DND-41 (cell line): ENCODE data around the gene PTPRG.

Source experiments
- ATAC-seq: fragments of 200-7000 bp; cut with Tn5 transposase; 3 replicates; pipeline ENCODE4 v1.9.1; 2021; ENCODE audit warnings: low read depth; ENCODE audit not compliant: insufficient read depth
- DNase-seq: peaks from one replicate; pipeline ENCODE4 v3.0.0-alpha.2; 2020
- H2AFZ ChIP-seq: 2 replicates; pipeline ENCODE4 v1.6.0; 2012; ENCODE audit warnings: low read depth, low read length
- H3K27ac ChIP-seq: 2 replicates; pipeline ENCODE4 v1.5.1; 2012; ENCODE audit warnings: low read length, inconsistent platforms
- H3K27me3 ChIP-seq: fragments of 200-600 bp; sonication (generic); 2 replicates; pipeline ENCODE4 v1.6.0; 2012; ENCODE audit warnings: low read length, mild to moderate bottlenecking, inconsistent platforms; ENCODE audit not compliant: insufficient read depth, poor library complexity
- H3K36me3 ChIP-seq: 2 replicates; pipeline ENCODE4 v1.5.1; 2012; ENCODE audit warnings: low read length, inconsistent platforms; ENCODE audit not compliant: insufficient read depth
- H3K4me1 ChIP-seq: 2 replicates; pipeline ENCODE4 v1.5.1; 2012; ENCODE audit warnings: mild to moderate bottlenecking, low read length; ENCODE audit not compliant: insufficient read depth
- H3K4me2 ChIP-seq: 2 replicates; pipeline ENCODE4 v1.6.0; 2012; ENCODE audit warnings: mild to moderate bottlenecking, moderate library complexity, low read length, inconsistent platforms; ENCODE audit not compliant: insufficient read depth
- H3K4me3 ChIP-seq, 2 experiments: fragments of 200-600 bp in 1 of 2; shearing (Covaris generic) in 1 of 2; 2 replicates each; pipeline ENCODE4 v1.5.1; 2012 to 2016; ENCODE audit warnings: inconsistent platforms in 2 of 2, low read length in 2 of 2, mild to moderate bottlenecking in 2 of 2, low read depth in 1 of 2, moderate library complexity in 1 of 2
- H3K79me2 ChIP-seq: 2 replicates; pipeline ENCODE4 v1.6.0; 2012; ENCODE audit warnings: low read length, inconsistent platforms; ENCODE audit not compliant: insufficient read depth
- H3K9ac ChIP-seq: 2 replicates; pipeline ENCODE4 v1.6.0; 2012; ENCODE audit warnings: low read depth, mild to moderate bottlenecking, inconsistent platforms, low read length, moderate library complexity
- H3K9me3 ChIP-seq: 2 replicates; pipeline ENCODE4 v1.5.1; 2012; ENCODE audit warnings: low read length, moderate library complexity, mild to moderate bottlenecking, inconsistent platforms; ENCODE audit not compliant: insufficient read depth, severe bottlenecking
- H4K20me1 ChIP-seq: 2 replicates; pipeline ENCODE4 v1.6.0; 2012; ENCODE audit warnings: low read length; ENCODE audit not compliant: insufficient read depth
- CTCF ChIP-seq: IDR thresholded peaks from 2 replicates; pipeline ENCODE4 v1.5.1; 2012; ENCODE audit warnings: borderline replicate concordance, low read length, moderate library complexity, mild to moderate bottlenecking; ENCODE audit not compliant: poor library complexity, severe bottlenecking; ENCODE audit errors: extremely low read depth
- EZH2 ChIP-seq: IDR thresholded peaks from 3 replicates; pipeline ENCODE4 v1.6.1; 2012; ENCODE audit warnings: borderline replicate concordance, low read depth, mild to moderate bottlenecking, moderate library complexity, low read length, inconsistent platforms; ENCODE audit not compliant: severe bottlenecking

PTPRG gene

GRCh38 chr3:62236016-62236415 is 674.6 kb downstream of the PTPRG start:
- Histone ChIP-seq H3K27ac (no peak overlapping the region), H3K4me1 (no peaks in the 10 kb centered on the region), H3K27me3 (no peaks in the 10 kb centered on the region), H3K9ac (no peak overlapping the region), H2AFZ (no peak overlapping the region), H3K9me3 (no peaks in the 10 kb centered on the region), H3K4me2 (no peak overlapping the region), H3K79me2 (no peaks in the 10 kb centered on the region), H3K4me3 (no peak overlapping the region), H4K20me1 (no peaks in the 10 kb centered on the region), H3K36me3 (no peaks in the 10 kb centered on the region)
- no peak for ATAC-seq
- DNase-seq, result no peak
- no peak for TF ChIP-seq EZH2
- TF ChIP-seq CTCF, result no peak

- Histone ChIP-seq H3K4me3 (no peak overlapping the region), H2AFZ (no peak overlapping the region), H3K4me1 (no peaks in the 10 kb centered on the region), H3K27ac (no peak overlapping the region), H3K79me2 (no peaks in the 10 kb centered on the region), H4K20me1 (no peaks in the 10 kb centered on the region), H3K27me3 (no peaks in the 10 kb centered on the region), H3K36me3 (no peaks in the 10 kb centered on the region), H3K4me2 (no peak overlapping the region), H3K9me3 (no peaks in the 10 kb centered on the region), H3K9ac (no peak overlapping the region)
- DNase-seq, result no peak
- no peak for TF ChIP-seq CTCF
- no peak for TF ChIP-seq EZH2
- no peak for ATAC-seq
Measured at GRCh38 chr3:62237286-62237948, 676.0 kb downstream of the PTPRG start.

- DNase-seq (no peak), ATAC-seq (no peak)
- Histone ChIP-seq H3K36me3 (no peaks in the 10 kb centered on the region), H3K9ac (no peak overlapping the region), H2AFZ (no peak overlapping the region), H3K27ac (no peak overlapping the region), H3K4me2 (no peak overlapping the region), H3K79me2 (no peaks in the 10 kb centered on the region), H4K20me1 (no peaks in the 10 kb centered on the region), H3K4me1 (no peaks in the 10 kb centered on the region), H3K27me3 (no peaks in the 10 kb centered on the region), H3K4me3 (no peak overlapping the region), H3K9me3 (no peaks in the 10 kb centered on the region)
- TF ChIP-seq EZH2 (no peak), CTCF (no peak)
Measured at GRCh38 chr3:62238003-62238402, 676.6 kb downstream of the PTPRG start.
